ENCODE results near the gene DLK1.

DLK1 gene

GRCh38 chr14:100696590-100696989 is 30.1 kb upstream of the DLK1 start:
- in situ Hi-C loops (cut with HindIII; ENCODE audit: low sequenced_read_pairs): no loop called here
- H3K4me3 ChIP-seq (ENCODE audit: low read depth, low read length): no peak overlapping the region
- DNase-seq (ENCODE audit: low read depth, low spot score): no peak
- no peak for TF ChIP-seq CTCF (IDR thresholded peaks at IDR 0.05; ENCODE audit: low read depth, low read length)

- in situ Hi-C loops (cut with HindIII; ENCODE audit: low sequenced_read_pairs): no loop called here
- TF ChIP-seq CTCF (IDR thresholded peaks at IDR 0.05; ENCODE audit: low read depth, low read length): no peak
- DNase-seq (ENCODE audit: low read depth, low spot score): no peak
- H3K4me3 ChIP-seq (ENCODE audit: low read depth, low read length): no peak overlapping the region
Measured at GRCh38 chr14:100698066-100698465, 28.6 kb upstream of the DLK1 start.

- TF ChIP-seq CTCF (IDR thresholded peaks at IDR 0.05; ENCODE audit: low read depth, low read length): no peak
- in situ Hi-C loops (cut with HindIII; ENCODE audit: low sequenced_read_pairs): no loop called here
- no peak for DNase-seq (ENCODE audit: low read depth, low spot score)
- no peak overlapping the region for H3K4me3 ChIP-seq (ENCODE audit: low read depth, low read length)
Measured at GRCh38 chr14:100698666-100699448, 27.8 kb upstream of the DLK1 start.

- no peak for TF ChIP-seq CTCF (IDR thresholded peaks at IDR 0.05; ENCODE audit: low read depth, low read length)
- DNase-seq (ENCODE audit: low read depth, low spot score): no peak
- in situ Hi-C loops (cut with HindIII; ENCODE audit: low sequenced_read_pairs): no loop called here
- no peak overlapping the region for H3K4me3 ChIP-seq (ENCODE audit: low read depth, low read length)
Measured at GRCh38 chr14:100701314-100701713, 25.4 kb upstream of the DLK1 start.

- in situ Hi-C loops (cut with HindIII; ENCODE audit: low sequenced_read_pairs): no loop called here
- DNase-seq (ENCODE audit: low read depth, low spot score): no peak
- TF ChIP-seq CTCF (IDR thresholded peaks at IDR 0.05; ENCODE audit: low read depth, low read length): no peak
- H3K4me3 ChIP-seq (ENCODE audit: low read depth, low read length): no peak overlapping the region
Measured at GRCh38 chr14:100702590-100702989, 24.1 kb upstream of the DLK1 start.

- H3K4me3 ChIP-seq (ENCODE audit: low read depth, low read length): no peak overlapping the region
- DNase-seq (ENCODE audit: low read depth, low spot score): no peak
- in situ Hi-C loops (cut with HindIII; ENCODE audit: low sequenced_read_pairs): no loop called here
- no peak for TF ChIP-seq CTCF (IDR thresholded peaks at IDR 0.05; ENCODE audit: low read depth, low read length)
Measured at GRCh38 chr14:100703386-100704220, 23.1 kb upstream of the DLK1 start.
